HUES64 (cell line): ENCODE measurements around the gene METTL23.
A peak's percentile ranks its signal among the peaks of the same experiment; 100 is the strongest.
"Not testable (repeated sequence)": the region's sequence is repeated elsewhere in the genome, so short reads cannot be mapped to it uniquely, and the experiment has no call there.

Source experiments
- H3K27ac ChIP-seq: 2 replicates; pipeline ENCODE4 v1.7.0; 2013; ENCODE audit warnings: low read depth, low read length, inconsistent platforms
- H3K27me3 ChIP-seq: 2 replicates; pipeline ENCODE4 v1.6.1; 2013; ENCODE audit warnings: mild to moderate bottlenecking, low read length; ENCODE audit not compliant: insufficient read depth
- H3K36me3 ChIP-seq: 2 replicates; pipeline ENCODE4 v1.6.1; 2013; ENCODE audit warnings: mild to moderate bottlenecking, low read length; ENCODE audit not compliant: insufficient read depth
- H3K4me1 ChIP-seq: 2 replicates; pipeline ENCODE4 v1.6.1; 2013; ENCODE audit warnings: mild to moderate bottlenecking, low read length, moderate library complexity; ENCODE audit not compliant: insufficient read depth
- H3K4me3 ChIP-seq: 2 replicates; pipeline ENCODE4 v1.5.1; 2013; ENCODE audit warnings: mild to moderate bottlenecking, low read length, moderate library complexity
- H3K9ac ChIP-seq: 2 replicates; pipeline ENCODE4 v1.6.1; 2013; ENCODE audit warnings: mild to moderate bottlenecking, low read depth, low read length
- H3K9me3 ChIP-seq: 2 replicates; pipeline ENCODE4 v1.6.1; 2013; ENCODE audit warnings: low read depth, low read length; ENCODE audit not compliant: insufficient read depth
- WGBS: fragments of 150-250, 120-280 bp; methylation state at CpG from one replicate; pipeline ENCODE4 v1.1.7; 2013; ENCODE audit warnings: missing lambda C conversion rate; 5-methylcytosine and 5-hydroxymethylcytosine counted together

Gene METTL23

GRCh38 chr17:76738468-76738850, 11.8 kb downstream of the METTL23 start:
- Histone ChIP-seq H3K27ac (peak overlapping the region; percentile 68), H3K4me1 (peaks cover 14% of the 10 kb centered on the region), H3K9me3 (no peaks in the 10 kb centered on the region), H3K36me3 (peaks cover 50% of the 10 kb centered on the region), H3K4me3 (peak overlapping the region; percentile 97), H3K27me3 (no peaks in the 10 kb centered on the region), H3K9ac (peak overlapping the region; percentile 97)
- WGBS: 35% methylated on average over 6 of the region's 7 CpGs

GRCh38 chr17:76739568-76740115, 13.0 kb downstream of the METTL23 start:
- H3K27me3 ChIP-seq, H3K9me3 ChIP-seq, H3K4me3 ChIP-seq, H3K27ac ChIP-seq, H3K4me1 ChIP-seq, H3K9ac ChIP-seq: not testable (repeated sequence)
- H3K36me3 ChIP-seq: peaks cover 47% of the 10 kb centered on the region
- WGBS: 92% methylated on average over 15 of the region's 17 CpGs

- Histone ChIP-seq H3K9me3 (no peaks in the 10 kb centered on the region), H3K36me3 (peaks cover 47% of the 10 kb centered on the region), H3K27me3 (no peaks in the 10 kb centered on the region), H3K27ac (no peak overlapping the region), H3K4me1 (peaks cover 5% of the 10 kb centered on the region; the same call in 1 of the 2 replicates), H3K4me3 (no peak overlapping the region), H3K9ac (no peak overlapping the region)
- WGBS: 98% methylated on average over 5 of the region's 5 CpGs
These were observed 13.9 kb downstream of the METTL23 start for GRCh38 chr17:76740329-76741118.

GRCh38 chr17:76742958-76743357, 16.3 kb downstream of the METTL23 start:
- Histone ChIP-seq H3K9me3 (no peaks in the 10 kb centered on the region), H3K9ac (no peak overlapping the region), H3K36me3 (peaks cover 54% of the 10 kb centered on the region), H3K27me3 (no peaks in the 10 kb centered on the region), H3K27ac (no peak overlapping the region), H3K4me3 (no peak overlapping the region), H3K4me1 (peaks cover 5% of the 10 kb centered on the region; the same call in 1 of the 2 replicates)

- Histone ChIP-seq H3K4me1 (no peaks in the 10 kb centered on the region), H3K27ac (no peak overlapping the region), H3K9ac (no peak overlapping the region), H3K27me3 (no peaks in the 10 kb centered on the region), H3K9me3 (no peaks in the 10 kb centered on the region), H3K36me3 (peaks cover 54% of the 10 kb centered on the region), H3K4me3 (no peak overlapping the region)
- 100% methylated on average over 2 of the region's 2 CpGs for WGBS
These were observed 18.1 kb downstream of the METTL23 start for GRCh38 chr17:76744747-76745146.

- H3K9ac ChIP-seq, H3K9me3 ChIP-seq, H3K4me3 ChIP-seq, H3K27ac ChIP-seq, H3K4me1 ChIP-seq, H3K27me3 ChIP-seq: not testable (repeated sequence)
- peaks cover 54% of the 10 kb centered on the region for H3K36me3 ChIP-seq
- WGBS: 95% methylated on average over 6 of the region's 6 CpGs
These were observed 19.1 kb downstream of the METTL23 start for GRCh38 chr17:76745785-76746184.

- 90% methylated on average over 9 of the region's 9 CpGs for WGBS
- Histone ChIP-seq H3K36me3 (peaks cover 40% of the 10 kb centered on the region), H3K4me1 (no peaks in the 10 kb centered on the region), H3K4me3 (no peak overlapping the region), H3K27ac (no peak overlapping the region), H3K27me3 (no peaks in the 10 kb centered on the region), H3K9ac (no peak overlapping the region), H3K9me3 (no peaks in the 10 kb centered on the region)
These were observed 21.2 kb downstream of the METTL23 start for GRCh38 chr17:76747716-76748363.

GRCh38 chr17:76748657-76749056, 22.0 kb downstream of the METTL23 start:
- no peaks in the 10 kb centered on the region for H3K9me3 ChIP-seq
- peaks cover 37% of the 10 kb centered on the region for H3K36me3 ChIP-seq
- 100% methylated on average over 1 of the region's 1 CpG for WGBS
- no peaks in the 10 kb centered on the region for H3K27me3 ChIP-seq
- no peak overlapping the region for H3K4me3 ChIP-seq
- no peak overlapping the region for H3K27ac ChIP-seq
- H3K4me1 ChIP-seq: no peaks in the 10 kb centered on the region
- no peak overlapping the region for H3K9ac ChIP-seq

GRCh38 chr17:76751416-76751993, 24.9 kb downstream of the METTL23 start:
- no peak overlapping the region for H3K9ac ChIP-seq
- peaks cover 22% of the 10 kb centered on the region for H3K36me3 ChIP-seq
- no peaks in the 10 kb centered on the region for H3K9me3 ChIP-seq
- WGBS: 100% methylated on average over 1 of the region's 3 CpGs
- H3K27me3 ChIP-seq: no peaks in the 10 kb centered on the region
- no peaks in the 10 kb centered on the region for H3K4me1 ChIP-seq
- no peak overlapping the region for H3K4me3 ChIP-seq
- no peak overlapping the region for H3K27ac ChIP-seq

GRCh38 chr17:76752006-76752405, 25.4 kb downstream of the METTL23 start:
- WGBS: 98% methylated on average over 4 of the region's 4 CpGs
- no peak overlapping the region for H3K27ac ChIP-seq
- H3K4me3 ChIP-seq: no peak overlapping the region
- no peaks in the 10 kb centered on the region for H3K27me3 ChIP-seq
- no peak overlapping the region for H3K9ac ChIP-seq
- peaks cover 20% of the 10 kb centered on the region for H3K36me3 ChIP-seq
- no peaks in the 10 kb centered on the region for H3K4me1 ChIP-seq
- no peaks in the 10 kb centered on the region for H3K9me3 ChIP-seq
